Measurements from ENCODE around the gene PKNOX2. TPM values are rescaled to one million over a fixed set of nuclear protein-coding genes. Genes with fewer than 3 reads are reported as not detected.

The PKNOX2 gene
- total RNA-seq, 4 donors from 2014 or later, result 0.83 to 4.1 (median 2.5) TPM

GRCh38 chr11:125182573-125182972 lies 18.0 kb downstream of the PKNOX2 start:
- TF ChIP-seq POLR2AphosphoS5 (IDR thresholded peaks at IDR 0.05) (no peak), EP300 (IDR thresholded peaks at IDR 0.05) (no peak), POLR2A (IDR thresholded peaks at IDR 0.05; ENCODE audit: low read depth) (no peak), CTCF (IDR thresholded peaks at IDR 0.05) (no peak)
- H3K36me3 ChIP-seq, result no peaks in the 10 kb centered on the region
- H3K4me3 ChIP-seq, result no peak overlapping the region
- DNase-seq (ENCODE audit: extremely low spot score), result no peak
- no peak overlapping the region for H3K27ac ChIP-seq (replicated peaks in 1 of 4)
- intact Hi-C loops (cut with DNase I), result no loop called here
- H3K9me3 ChIP-seq, result peaks cover 0 to 16% (median 9%) of the 10 kb centered on the region in 4 donors
- no peaks in the 10 kb centered on the region for H3K27me3 ChIP-seq
- peaks cover 0 to 13% (median 4%) of the 10 kb centered on the region in 4 donors for H3K4me1 ChIP-seq

GRCh38 chr11:125183641-125184040 lies 19.1 kb downstream of the PKNOX2 start:
- H3K36me3 ChIP-seq, result no peaks in the 10 kb centered on the region
- no peaks in the 10 kb centered on the region for H3K27me3 ChIP-seq
- no peak overlapping the region for H3K27ac ChIP-seq (replicated peaks in 1 of 4)
- TF ChIP-seq POLR2AphosphoS5 (IDR thresholded peaks at IDR 0.05) (no peak), CTCF (IDR thresholded peaks at IDR 0.05) (no peak), POLR2A (IDR thresholded peaks at IDR 0.05; ENCODE audit: low read depth) (no peak), EP300 (IDR thresholded peaks at IDR 0.05) (no peak)
- DNase-seq (ENCODE audit: extremely low spot score), result no peak
- H3K4me3 ChIP-seq, result no peak overlapping the region
- 71% methylated on average over 1 of the region's 1 CpG for WGBS
- intact Hi-C loops (cut with DNase I), result no loop called here
- peaks cover 0 to 18% (median 10%) of the 10 kb centered on the region in 4 donors for H3K9me3 ChIP-seq
- peaks cover 0 to 13% (median 4%) of the 10 kb centered on the region in 4 donors for H3K4me1 ChIP-seq

- H3K36me3 ChIP-seq, result no peaks in the 10 kb centered on the region
- intact Hi-C loops (cut with DNase I), result no loop called here
These were observed 23.5 kb downstream of the PKNOX2 start for GRCh38 chr11:125188021-125188420.

GRCh38 chr11:125190566-125190965 lies 26.0 kb downstream of the PKNOX2 start:
- Histone ChIP-seq H3K4me1 (peaks cover 0 to 8% (median 3%) of the 10 kb centered on the region in 4 donors), H3K27ac (replicated peaks in 1 of 4) (no peak overlapping the region), H3K27me3 (no peaks in the 10 kb centered on the region), H3K4me3 (no peak overlapping the region), H3K36me3 (no peaks in the 10 kb centered on the region), H3K9me3 (peaks cover 0 to 18% (median 10%) of the 10 kb centered on the region in 4 donors)
- no peak for DNase-seq (ENCODE audit: extremely low spot score)
- 85% methylated on average over 5 of the region's 5 CpGs for WGBS
- no peak for TF ChIP-seq CTCF (IDR thresholded peaks at IDR 0.05)
- no peak for TF ChIP-seq EP300 (IDR thresholded peaks at IDR 0.05)
- no peak for TF ChIP-seq POLR2A (IDR thresholded peaks at IDR 0.05; ENCODE audit: low read depth)
- no peak for TF ChIP-seq POLR2AphosphoS5 (IDR thresholded peaks at IDR 0.05)
- intact Hi-C loops (cut with DNase I), result no loop called here

More at GRCh38 chr11:125188021-125188420, 23.5 kb downstream of the PKNOX2 start:
- no peaks in the 10 kb centered on the region for H3K27me3 ChIP-seq
- no peak for DNase-seq (ENCODE audit: extremely low spot score)
- H3K27ac ChIP-seq (replicated peaks in 1 of 4), result no peak overlapping the region
- no peak overlapping the region for H3K4me3 ChIP-seq
- H3K4me1 ChIP-seq, result peaks cover 0 to 8% (median 3%) of the 10 kb centered on the region in 4 donors
- peaks cover 0 to 18% (median 10%) of the 10 kb centered on the region in 4 donors for H3K9me3 ChIP-seq
- no peak for TF ChIP-seq EP300 (IDR thresholded peaks at IDR 0.05)
- no peak for TF ChIP-seq POLR2A (IDR thresholded peaks at IDR 0.05; ENCODE audit: low read depth)
- TF ChIP-seq CTCF (IDR thresholded peaks at IDR 0.05), result no peak
- no peak for TF ChIP-seq POLR2AphosphoS5 (IDR thresholded peaks at IDR 0.05)

GRCh38 chr11:125192183-125192582 lies 27.6 kb downstream of the PKNOX2 start:
- Histone ChIP-seq H3K36me3 (no peaks in the 10 kb centered on the region), H3K4me3 (no peak overlapping the region), H3K27me3 (no peaks in the 10 kb centered on the region), H3K4me1 (peaks cover 0 to 8% (median 3%) of the 10 kb centered on the region in 4 donors), H3K9me3 (peaks cover 0 to 6% (median 3%) of the 10 kb centered on the region in 4 donors), H3K27ac (replicated peaks in 1 of 4) (no peak overlapping the region)
- intact Hi-C loops (cut with DNase I), result no loop called here
- no peak for TF ChIP-seq EP300 (IDR thresholded peaks at IDR 0.05)
- no peak for TF ChIP-seq CTCF (IDR thresholded peaks at IDR 0.05)
- TF ChIP-seq POLR2AphosphoS5 (IDR thresholded peaks at IDR 0.05), result no peak
- TF ChIP-seq POLR2A (IDR thresholded peaks at IDR 0.05; ENCODE audit: low read depth), result no peak
- WGBS, result 50% methylated on average over 4 of the region's 9 CpGs
- no peak for DNase-seq (ENCODE audit: extremely low spot score)

Data from esophagus muscularis mucosa (tissue), 4 donors.